Measurements from ENCODE around the gene CTIF. TPM values are rescaled to one million over a fixed set of nuclear protein-coding genes. Genes with fewer than 3 reads are reported as not detected.
A peak's percentile ranks its signal among the peaks of the same experiment; 100 is the strongest.

Gene CTIF
- polyA plus RNA-seq, 10 donors: 25.4 to 43.6 (median 34.2) TPM

- no peak for DNase-seq
These were observed 231.4 kb downstream of the CTIF start for GRCh38 chr18:48770243-48770642.

- no peak for DNase-seq
These were observed 233.0 kb downstream of the CTIF start for GRCh38 chr18:48771641-48772375.

- DNase-seq: no peak
These were observed 233.6 kb downstream of the CTIF start for GRCh38 chr18:48772457-48772856.

GRCh38 chr18:48773821-48774220 is 235.0 kb downstream of the CTIF start:
- DNase-seq: no peak

GRCh38 chr18:48774941-48775340 is 236.1 kb downstream of the CTIF start:
- no peak for DNase-seq

- DNase-seq: no peak
These were observed 236.7 kb downstream of the CTIF start for GRCh38 chr18:48775372-48776155.

- no peak for DNase-seq
These were observed 237.3 kb downstream of the CTIF start for GRCh38 chr18:48776156-48776555.

- no peak for DNase-seq
These were observed 237.8 kb downstream of the CTIF start for GRCh38 chr18:48776641-48777025.

GRCh38 chr18:48777026-48777743 is 238.4 kb downstream of the CTIF start:
- peak in 1 of 3 donors; percentile 73 for DNase-seq

- peak in 1 of 3 donors; percentile 30 for DNase-seq
These were observed 238.9 kb downstream of the CTIF start for GRCh38 chr18:48777744-48778116.

GRCh38 chr18:48778344-48779011 is 239.6 kb downstream of the CTIF start:
- no peak for DNase-seq

GRCh38 chr18:48779462-48779861 is 240.6 kb downstream of the CTIF start:
- no peak for DNase-seq

- DNase-seq: peak in 1 of 3 donors; percentile 54
These were observed 241.5 kb downstream of the CTIF start for GRCh38 chr18:48780201-48780912.

GRCh38 chr18:48780913-48781162 is 242.0 kb downstream of the CTIF start:
- DNase-seq: no peak

- peak in 2 of 3 donors; percentile 55 to 81 for DNase-seq
These were observed 242.5 kb downstream of the CTIF start for GRCh38 chr18:48781163-48781987.

- no peak for DNase-seq
These were observed 243.1 kb downstream of the CTIF start for GRCh38 chr18:48781988-48782363.

GRCh38 chr18:48782381-48782861 is 243.6 kb downstream of the CTIF start:
- DNase-seq: peak in 1 of 3 donors; percentile 46

- no peak for DNase-seq
These were observed 245.0 kb downstream of the CTIF start for GRCh38 chr18:48783616-48784520.

GRCh38 chr18:48784656-48785055 is 245.8 kb downstream of the CTIF start:
- DNase-seq: no peak
